ENCODE results near the gene MADCAM1.

- TF ChIP-seq CTCF (conservative IDR thresholded peaks at IDR 0.05; ENCODE audit: low read length) = no peak
- TF ChIP-seq EZH2phosphoT487 (IDR thresholded peaks at IDR 0.05; ENCODE audit: borderline replicate concordance, low read depth, low read length) = no peak
These were observed 37.9 kb upstream of the MADCAM1 start for GRCh38 chr19:458091-459042.

All from OCI-LY7 (cell line).